NCI-H146 treated with DMSO at 0.1 percent for 48 hours (cell line): ENCODE measurements around the gene SCEL.
"Not testable (repeated sequence)": the region's sequence is repeated elsewhere in the genome, so short reads cannot be mapped to it uniquely, and the experiment has no call there.

Experiments
- DNase-seq: peaks from one replicate; lab custom pipeline; 2025; ENCODE audit not compliant: unreplicated experiment; lab: John Stamatoyannopoulos, UW

SCEL gene

GRCh38 chr13:77653301-77653700, 117.8 kb downstream of the SCEL start:
- no peak for DNase-seq

- not testable (repeated sequence) for DNase-seq
Observed at GRCh38 chr13:77660016-77660415, 124.5 kb downstream of the SCEL start.

GRCh38 chr13:77660841-77661250, 125.3 kb downstream of the SCEL start:
- DNase-seq = no peak

GRCh38 chr13:77662301-77662700, 126.8 kb downstream of the SCEL start:
- DNase-seq = not testable (repeated sequence)

- not testable (repeated sequence) for DNase-seq
Observed at GRCh38 chr13:77662831-77663230, 127.3 kb downstream of the SCEL start.

GRCh38 chr13:77674852-77675251, 139.3 kb downstream of the SCEL start:
- DNase-seq = no peak

GRCh38 chr13:77678691-77679235, 143.3 kb downstream of the SCEL start:
- no peak for DNase-seq

GRCh38 chr13:77687799-77688198, 152.3 kb downstream of the SCEL start:
- DNase-seq = no peak

- no peak for DNase-seq
Observed at GRCh38 chr13:77691871-77692270, 156.4 kb downstream of the SCEL start.

GRCh38 chr13:77692746-77693448, 157.4 kb downstream of the SCEL start:
- DNase-seq = no peak

- DNase-seq = no peak
Observed at GRCh38 chr13:77693449-77693940, 158.0 kb downstream of the SCEL start.
